HepG2 (cell line): ENCODE results near the gene STK11. TPM values are rescaled to one million over a fixed set of nuclear protein-coding genes. Genes with fewer than 3 reads are reported as not detected.

ENCODE experiments used
- DBP ChIP-seq: sonication (generic); formaldehyde crosslinking; IDR thresholded peaks from 2 replicates; pipeline ENCODE4 v1.4.0; 2020; ENCODE audit warnings: missing genetic modification reagents; ENCODE audit errors: not compliant biosample characterization
- DNMT3B ChIP-seq: conservative IDR thresholded peaks from 2 replicates; pipeline ENCODE4 v1.6.1; 2016; ENCODE audit warnings: missing biosample characterization, control low read depth
- HNF1A ChIP-seq, 2 experiments: sonication (generic) in 1 of 2; formaldehyde crosslinking in 1 of 2; IDR thresholded peaks; 2 replicates each; pipeline versions ENCODE4 v1.4.0 to v1.6.1; 2016 to 2020; ENCODE audit warnings: borderline replicate concordance in 1 of 2, low read depth in 1 of 2, mild to moderate bottlenecking in 1 of 2, missing genetic modification reagents in 1 of 2
- KLF15 ChIP-seq: sonication (generic); formaldehyde crosslinking; IDR thresholded peaks from 2 replicates; pipeline ENCODE4 v1.8.1; 2023; ENCODE audit warnings: borderline replicate concordance, mild to moderate bottlenecking, inconsistent platforms, missing genetic modification reagents, mixed read lengths
- MAFF ChIP-seq: IDR thresholded peaks from 2 replicates; pipeline ENCODE4 v1.6.1; 2011; ENCODE audit warnings: low read depth, low read length, improper control_type of control experiment
- NFRKB ChIP-seq: fragments of 450-650 bp; IDR thresholded peaks from 2 replicates; pipeline ENCODE4 v1.6.1; 2017
- PAWR ChIP-seq: sonication (generic); formaldehyde crosslinking; IDR thresholded peaks from 2 replicates; pipeline ENCODE4 v1.4.0; 2020; ENCODE audit warnings: missing genetic modification reagents, mild to moderate bottlenecking, borderline replicate concordance
- THAP11 ChIP-seq: IDR thresholded peaks from 2 replicates; pipeline ENCODE4 v1.6.1; 2016; ENCODE audit warnings: missing biosample characterization, missing genetic modification reagents
- ZIK1 ChIP-seq: sonication (generic); formaldehyde crosslinking; IDR thresholded peaks from 2 replicates; pipeline ENCODE4 v1.5.0; 2020; ENCODE audit warnings: mild to moderate bottlenecking, low read depth, missing genetic modification reagents, borderline replicate concordance
- ZNF124 ChIP-seq: sonication (generic); formaldehyde crosslinking; IDR thresholded peaks from 2 replicates; pipeline ENCODE4 v1.4.0; 2020; ENCODE audit warnings: missing genetic modification reagents
- ZNF382 ChIP-seq: sonication (generic); formaldehyde crosslinking; IDR thresholded peaks from 2 replicates; pipeline ENCODE4 v1.5.0; 2020; ENCODE audit warnings: missing genetic modification reagents, mild to moderate bottlenecking, borderline replicate concordance
- ZNF512 ChIP-seq: sonication (generic); formaldehyde crosslinking; IDR thresholded peaks from 2 replicates; pipeline ENCODE4 v1.4.0; 2020; ENCODE audit warnings: mild to moderate bottlenecking, missing genetic modification reagents
- ZNF512B ChIP-seq: sonication (generic); formaldehyde crosslinking; IDR thresholded peaks from 2 replicates; pipeline ENCODE4 v1.5.1; 2020; ENCODE audit warnings: missing genetic modification reagents, mild to moderate bottlenecking, borderline replicate concordance
- ZNF549 ChIP-seq: sonication (generic); formaldehyde crosslinking; IDR thresholded peaks from 2 replicates; pipeline ENCODE4 v1.5.0; 2020; ENCODE audit warnings: missing genetic modification reagents
- ZNF639 ChIP-seq: conservative IDR thresholded peaks from 2 replicates; pipeline ENCODE4 v1.6.1; 2018; ENCODE audit warnings: missing genetic modification reagents
- ZNF878 ChIP-seq: sonication (generic); formaldehyde crosslinking; IDR thresholded peaks from 2 replicates; pipeline ENCODE4 v1.8.1; 2023; ENCODE audit warnings: mild to moderate bottlenecking, missing genetic modification reagents, moderate library complexity
- ZSCAN9 ChIP-seq: IDR thresholded peaks from 2 replicates; pipeline ENCODE4 v1.6.1; 2016; ENCODE audit warnings: borderline replicate concordance
- polyA plus RNA-seq, 8 experiments: library from polyadenylated mRNA; depleted of rRNA in 3 of 8; stranded (reverse) in 7 of 8; unstranded in 1 of 8; fragments of >200 nt; fragmentation: Illumina TruSeq in 4 of 8; extraction: Trizol in 4 of 8; gene quantifications; 2 replicates each; pipeline versions ENCODE4 v1.2.1 to v1.2.3, GENCODE V29; 2011 to 2016; ENCODE audit warnings: low read depth in 4 of 8, missing spikeins in 1 of 8, mixed read lengths in 1 of 8; ENCODE audit not compliant: insufficient read depth in 1 of 8
- total RNA-seq, 5 experiments: library from RNA; depleted of rRNA; stranded (reverse); fragments of >200 nt; fragmentation: Illumina TruSeq; extraction: Trizol; gene quantifications; 2 replicates each; pipeline ENCODE4 v1.2.3, GENCODE V29; 2016; ENCODE audit warnings: low read depth in 1 of 5

STK11 gene
- total and polyA plus RNA-seq, 2 of the 13 experiments (the other 11 are each of a cell fraction or from before 2014, with no cell fraction given): 27.5 to 43.6 TPM

- TF ChIP-seq HNF1A (IDR thresholded peaks at IDR 0.05; ENCODE audit: low read depth): no peak
- peak; percentile 8; the same call in 1 of the 2 replicates for TF ChIP-seq HNF1A (CRISPR knock-in tag; IDR thresholded peaks at IDR 0.05; ENCODE audit: borderline replicate concordance)
- TF ChIP-seq KLF15 (CRISPR knock-in tag): no peak
- TF ChIP-seq DBP: no peak
- no peak; the same call in 1 of the 2 replicates for TF ChIP-seq ZNF639 (CRISPR knock-in tag)
- no peak for TF ChIP-seq ZNF382 (CRISPR knock-in tag)
- no peak for TF ChIP-seq MAFF
- TF ChIP-seq ZIK1 (CRISPR knock-in tag): peak; percentile 91
- 0 out of 2 replicates have a peak, but pooled peaks have one; percentile 7 for TF ChIP-seq PAWR
- no peak; the same call in 1 of the 2 replicates for TF ChIP-seq ZNF124 (CRISPR knock-in tag)
- peak; percentile 89 for TF ChIP-seq THAP11
- TF ChIP-seq ZNF549: no peak
- TF ChIP-seq ZSCAN9 (CRISPR knock-in tag): peak; percentile 9; the same call in 1 of the 2 replicates
- TF ChIP-seq ZNF512B (CRISPR knock-in tag): no peak
- TF ChIP-seq ZNF512: no peak
- TF ChIP-seq DNMT3B (CRISPR knock-in tag): no peak
- TF ChIP-seq ZNF878 (CRISPR knock-in tag): no peak
- no peak for TF ChIP-seq NFRKB
These were observed 69.8 kb downstream of the STK11 start, which contains the start of gene FAM174C (continued) for GRCh38 chr19:1275260-1275975.
